SJCRH30 (cell line): ENCODE data around the gene ZNF84. TPM values are rescaled to one million over a fixed set of nuclear protein-coding genes. Genes with fewer than 3 reads are reported as not detected.

Experiments
- DNase-seq, 2 experiments: peaks; one replicate each; pipeline ENCODE4 v3.0.0-alpha.2; 2015 to 2020
- H3K27ac ChIP-seq: fragments of 250-450 bp; sonication (Bioruptor Pico); 2 replicates; pipeline ENCODE4 v1.5.1; 2020; ENCODE audit warnings: mild to moderate bottlenecking, moderate library complexity
- H3K27me3 ChIP-seq: fragments of 250-450 bp; sonication (Bioruptor Pico); 2 replicates; pipeline ENCODE4 v1.5.1; 2020; ENCODE audit warnings: mild to moderate bottlenecking, moderate library complexity
- H3K36me3 ChIP-seq: fragments of 250-450 bp; sonication (Bioruptor Pico); 2 replicates; pipeline ENCODE4 v1.5.1; 2020; ENCODE audit warnings: mild to moderate bottlenecking, moderate library complexity
- H3K4me1 ChIP-seq: fragments of 250-450 bp; sonication (Bioruptor Pico); 2 replicates; pipeline ENCODE4 v1.5.1; 2020; ENCODE audit warnings: mild to moderate bottlenecking, moderate library complexity
- H3K4me3 ChIP-seq: fragments of 250-450 bp; sonication (Bioruptor Pico); 2 replicates; pipeline ENCODE4 v1.5.1; 2020; ENCODE audit warnings: mild to moderate bottlenecking, moderate library complexity
- H3K9me3 ChIP-seq: fragments of 250-450 bp; sonication (Bioruptor Pico); replicated peaks from 2 replicates; pipeline ENCODE4 v1.5.1; 2020; ENCODE audit warnings: mild to moderate bottlenecking, moderate library complexity
- total RNA-seq: library from RNA; depleted of rRNA; stranded (reverse); fragments of >200 nt; shearing (Covaris generic); gene quantifications from 2 replicates; pipeline ENCODE4 v1.2.3, GENCODE V29; 2014; rRNA removed

ZNF84 gene
- total RNA-seq, result 25.3 and 32.6 TPM in 2 replicates

DNA sequence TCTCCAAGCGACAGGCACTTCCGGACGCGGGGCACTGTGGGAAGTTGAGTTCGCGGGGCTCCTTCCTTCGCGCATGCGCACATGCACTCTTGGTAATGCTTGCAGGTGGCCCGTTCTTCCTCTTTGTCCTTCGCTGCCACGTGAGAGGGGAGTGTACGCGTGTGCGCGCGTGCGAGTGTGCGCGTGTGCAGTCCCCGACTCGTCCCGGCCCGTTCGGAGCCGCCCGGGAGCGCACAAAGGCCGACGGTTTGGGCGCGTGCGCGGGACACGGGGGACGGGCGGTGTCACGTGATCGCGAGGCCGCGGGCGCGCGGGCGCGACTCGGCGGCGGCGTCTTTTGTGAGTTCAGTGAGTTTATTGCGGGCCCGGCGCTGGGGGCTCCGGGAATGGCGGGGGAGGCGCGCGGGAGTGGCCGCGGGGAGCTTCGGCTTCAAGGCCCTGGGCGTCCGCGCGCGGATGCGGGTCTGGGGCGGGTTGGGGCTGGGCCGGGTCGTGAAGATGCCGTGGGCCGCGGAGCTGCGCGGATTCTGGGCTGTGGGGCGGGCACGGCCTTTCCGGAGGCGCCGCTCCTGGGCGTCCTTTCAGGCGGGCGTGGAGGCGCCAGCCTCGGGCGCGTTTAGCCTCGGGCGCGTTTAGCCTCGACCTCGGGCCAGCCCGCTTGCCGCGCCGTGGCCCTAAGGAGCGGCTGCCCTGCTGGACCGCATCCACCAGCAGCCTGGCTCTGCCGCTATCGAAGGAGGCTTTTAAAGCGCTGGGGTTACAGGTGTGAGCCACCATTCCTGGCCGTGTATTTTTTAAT is at the start of gene ZNF84:
TSS of gene ZNF84 (plus strand) at position 303 of the 799 bp plus-strand sequence. CDS start 3,959 bp downstream, outside the sequence.
- H3K36me3 ChIP-seq, result peaks cover 24% of the 10 kb centered on the region
- peak within 1 kb of the TSS; percentile 79 for H3K4me3 ChIP-seq
- H3K27ac ChIP-seq, result peak within 1 kb of the TSS; percentile 80
- H3K4me1 ChIP-seq, result peaks cover 3% of the 10 kb centered on the region; the same call in 1 of the 2 replicates
- DNase-seq, result peak; percentile 95 to 98
- no peaks in the 10 kb centered on the region for H3K27me3 ChIP-seq
- peaks cover 30% of the 10 kb centered on the region for H3K9me3 ChIP-seq

- Histone ChIP-seq H3K9me3 (0 out of 2 replicates have a peak, but pooled peaks cover 3% of the 10 kb centered on the region), H3K27me3 (no peaks in the 10 kb centered on the region), H3K27ac (no peak overlapping the region), H3K4me1 (no peaks in the 10 kb centered on the region), H3K36me3 (no peaks in the 10 kb centered on the region), H3K4me3 (no peak overlapping the region)
- DNase-seq, result no peak
Measured at GRCh38 chr12:132998741-132999140, 38.6 kb upstream of the ZNF84 start.

- Histone ChIP-seq H3K36me3 (peaks cover 79% of the 10 kb centered on the region), H3K27me3 (no peaks in the 10 kb centered on the region), H3K4me1 (no peaks in the 10 kb centered on the region), H3K27ac (no peak overlapping the region), H3K4me3 (no peak overlapping the region), H3K9me3 (peaks cover 20% of the 10 kb centered on the region)
- DNase-seq, result no peak
Measured at GRCh38 chr12:133010657-133011297, 26.5 kb upstream of the ZNF84 start.

DNA sequence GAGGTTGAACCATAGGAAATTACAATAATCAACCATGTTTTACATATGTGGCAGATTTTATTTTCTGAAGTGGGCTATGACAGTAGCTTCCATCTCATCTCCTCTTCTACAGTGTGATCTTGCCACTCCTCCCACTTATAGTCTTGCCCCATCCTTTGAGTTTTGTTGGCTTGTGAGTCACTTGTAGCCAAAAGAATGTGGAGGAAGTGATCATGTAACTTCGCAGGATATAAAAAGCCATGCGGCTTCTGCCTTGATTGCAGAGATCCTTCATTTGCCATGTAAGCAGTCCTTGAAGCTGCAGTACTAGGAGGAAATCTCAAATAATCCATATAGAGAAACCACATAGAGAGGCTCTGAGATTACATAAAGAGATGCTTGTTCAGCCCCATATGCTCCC is 13.7 kb upstream of the ZNF84 start:
- Histone ChIP-seq H3K27ac (no peak overlapping the region), H3K4me3 (no peak overlapping the region)
- no peak for DNase-seq

GRCh38 chr12:133026996-133027395 is 10.3 kb upstream of the ZNF84 start:
- Histone ChIP-seq H3K27me3 (no peaks in the 10 kb centered on the region), H3K27ac (no peak overlapping the region), H3K4me3 (no peak overlapping the region), H3K4me1 (no peaks in the 10 kb centered on the region), H3K36me3 (no peaks in the 10 kb centered on the region), H3K9me3 (no peaks in the 10 kb centered on the region)
- no peak for DNase-seq

More for the DNA sequence above, 13.7 kb upstream of the ZNF84 start:
- no peaks in the 10 kb centered on the region; the same call in 1 of the 2 replicates for H3K9me3 ChIP-seq
- peaks cover 2% of the 10 kb centered on the region; the same call in 1 of the 2 replicates for H3K36me3 ChIP-seq
- no peaks in the 10 kb centered on the region for H3K27me3 ChIP-seq
- H3K4me1 ChIP-seq, result no peaks in the 10 kb centered on the region

DNA sequence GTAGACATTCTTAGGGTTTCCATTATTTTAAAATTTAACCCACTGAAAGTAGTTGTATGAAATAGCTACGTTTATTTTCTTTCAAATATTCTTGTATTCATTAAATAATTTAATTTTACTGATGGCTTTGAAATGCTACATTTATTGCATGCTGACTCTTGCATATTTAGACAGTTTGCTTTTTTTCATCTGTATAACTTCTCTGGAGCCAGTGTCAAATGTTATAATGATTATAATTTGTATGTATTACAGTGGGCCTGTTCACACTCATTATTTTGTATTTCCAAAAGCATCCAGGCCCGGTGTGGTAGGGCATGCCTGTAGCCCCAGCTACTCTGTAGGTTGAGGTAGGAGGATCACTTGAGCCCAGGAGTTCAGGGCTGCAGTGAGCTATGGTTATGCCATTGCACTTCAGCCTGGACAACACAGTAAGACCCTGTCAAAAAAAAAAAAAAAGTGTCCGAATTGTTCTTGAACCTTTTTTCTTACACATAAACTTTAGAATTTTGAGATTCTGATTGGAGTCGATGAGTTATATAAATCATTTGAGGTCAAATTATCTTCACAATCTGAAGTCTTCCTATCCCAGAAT is 905 bp downstream of the ZNF84 start:
- no peaks in the 10 kb centered on the region for H3K27me3 ChIP-seq

DNA sequence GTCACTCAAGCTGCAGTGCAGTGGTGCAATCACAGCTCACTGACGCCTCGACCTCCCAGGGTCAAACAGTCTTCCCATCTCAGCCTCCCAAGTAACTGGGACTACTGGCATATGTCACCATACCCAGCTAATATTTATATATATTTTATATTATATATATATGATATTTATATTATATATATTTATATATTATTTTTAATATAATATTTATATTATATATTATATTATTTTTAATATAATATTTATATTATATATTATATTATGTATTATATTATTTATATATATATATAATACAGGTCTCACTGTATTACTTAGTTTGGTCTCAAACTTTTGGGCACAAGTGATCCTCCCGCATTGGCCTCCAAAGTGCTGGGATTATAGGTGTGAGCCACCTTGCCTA is 9.4 kb downstream of the ZNF84 start:
- no peak overlapping the region for H3K4me3 ChIP-seq
- peaks cover 95% of the 10 kb centered on the region for H3K36me3 ChIP-seq
- no peaks in the 10 kb centered on the region for H3K4me1 ChIP-seq
- no peak overlapping the region for H3K27ac ChIP-seq
- peaks cover 25% of the 10 kb centered on the region for H3K9me3 ChIP-seq
- no peak for DNase-seq
- H3K27me3 ChIP-seq, result no peaks in the 10 kb centered on the region

More for the DNA sequence above, 905 bp downstream of the ZNF84 start:
- H3K4me1 ChIP-seq, result peaks cover 3% of the 10 kb centered on the region; the same call in 1 of the 2 replicates
- peaks cover 31% of the 10 kb centered on the region for H3K9me3 ChIP-seq
- H3K36me3 ChIP-seq, result peaks cover 32% of the 10 kb centered on the region
- peak overlapping the region; percentile 80; the same call in 1 of the 2 replicates for H3K27ac ChIP-seq
- H3K4me3 ChIP-seq, result peak overlapping the region; percentile 79
- no peak for DNase-seq

DNA sequence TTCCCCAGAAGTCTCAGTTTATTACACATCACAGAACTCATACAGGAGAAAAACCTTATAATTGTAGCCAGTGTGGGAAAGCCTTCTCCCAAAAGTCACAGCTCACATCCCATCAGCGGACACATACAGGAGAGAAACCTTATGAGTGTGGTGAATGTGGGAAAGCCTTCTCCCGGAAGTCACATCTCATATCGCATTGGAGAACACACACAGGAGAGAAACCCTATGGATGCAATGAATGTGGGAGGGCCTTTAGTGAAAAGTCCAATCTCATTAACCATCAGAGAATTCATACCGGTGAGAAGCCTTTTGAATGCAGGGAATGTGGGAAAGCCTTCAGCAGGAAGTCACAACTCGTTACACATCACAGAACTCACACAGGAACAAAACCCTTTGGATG is 20.1 kb downstream of the ZNF84 start:
- no peaks in the 10 kb centered on the region for H3K4me1 ChIP-seq

DNA sequence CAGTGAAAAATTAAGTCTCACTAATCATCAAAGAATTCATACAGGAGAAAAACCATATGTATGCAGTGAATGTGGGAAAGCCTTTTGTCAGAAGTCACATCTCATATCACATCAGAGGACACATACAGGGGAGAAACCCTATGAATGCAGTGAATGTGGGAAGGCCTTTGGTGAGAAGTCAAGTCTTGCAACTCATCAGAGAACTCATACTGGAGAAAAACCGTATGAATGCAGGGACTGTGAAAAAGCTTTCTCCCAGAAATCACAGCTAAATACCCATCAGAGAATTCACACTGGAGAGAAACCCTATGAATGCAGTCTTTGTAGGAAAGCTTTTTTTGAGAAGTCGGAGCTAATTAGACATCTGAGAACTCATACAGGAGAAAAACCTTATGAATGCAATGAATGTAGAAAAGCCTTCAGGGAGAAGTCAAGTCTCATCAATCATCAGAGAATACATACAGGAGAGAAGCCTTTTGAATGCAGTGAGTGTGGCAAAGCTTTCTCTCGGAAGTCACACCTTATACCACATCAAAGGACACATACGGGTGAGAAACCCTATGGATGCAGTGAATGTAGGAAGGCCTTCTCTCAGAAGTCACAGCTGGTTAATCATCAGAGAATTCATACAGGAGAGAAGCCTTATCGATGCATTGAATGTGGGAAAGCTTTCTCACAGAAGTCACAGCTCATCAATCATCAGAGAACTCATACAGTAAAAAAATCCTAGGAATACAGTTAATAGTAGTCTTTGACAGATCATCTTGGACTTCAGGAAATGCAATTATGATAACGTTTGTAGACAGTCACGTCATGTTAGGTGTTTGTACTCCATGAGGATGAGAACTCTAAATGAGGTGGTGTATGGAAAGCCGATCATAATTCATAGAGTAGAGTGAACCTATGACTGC is 21.1 kb downstream of the ZNF84 start:
- DNase-seq, result peak in 1 of 2 experiments; percentile 31
- no peaks in the 10 kb centered on the region for H3K27me3 ChIP-seq
- peaks cover 51% of the 10 kb centered on the region for H3K36me3 ChIP-seq
- H3K9me3 ChIP-seq, result peaks cover 66% of the 10 kb centered on the region
- no peaks in the 10 kb centered on the region for H3K4me1 ChIP-seq
- H3K4me3 ChIP-seq, result no peak overlapping the region
- H3K27ac ChIP-seq, result no peak overlapping the region

More for the DNA sequence above, 20.1 kb downstream of the ZNF84 start:
- peak in 1 of 2 experiments; percentile 9 for DNase-seq
- Histone ChIP-seq H3K9me3 (peaks cover 61% of the 10 kb centered on the region), H3K36me3 (peaks cover 61% of the 10 kb centered on the region), H3K27ac (no peak overlapping the region), H3K4me3 (no peak overlapping the region), H3K27me3 (no peaks in the 10 kb centered on the region)

GRCh38 chr12:133061954-133062353 is 24.6 kb downstream of the ZNF84 start:
- no peak overlapping the region for H3K27ac ChIP-seq
- DNase-seq, result no peak
- H3K27me3 ChIP-seq, result no peaks in the 10 kb centered on the region
- H3K36me3 ChIP-seq, result peaks cover 27% of the 10 kb centered on the region
- H3K4me1 ChIP-seq, result no peaks in the 10 kb centered on the region
- H3K4me3 ChIP-seq, result no peak overlapping the region
- H3K9me3 ChIP-seq, result peaks cover 67% of the 10 kb centered on the region

- Histone ChIP-seq H3K27me3 (no peaks in the 10 kb centered on the region), H3K9me3 (peaks cover 51% of the 10 kb centered on the region), H3K27ac (no peak overlapping the region), H3K36me3 (peaks cover 15% of the 10 kb centered on the region), H3K4me1 (no peaks in the 10 kb centered on the region), H3K4me3 (no peak overlapping the region)
- DNase-seq, result no peak
Measured at GRCh38 chr12:133063556-133063955, 26.2 kb downstream of the ZNF84 start.

DNA sequence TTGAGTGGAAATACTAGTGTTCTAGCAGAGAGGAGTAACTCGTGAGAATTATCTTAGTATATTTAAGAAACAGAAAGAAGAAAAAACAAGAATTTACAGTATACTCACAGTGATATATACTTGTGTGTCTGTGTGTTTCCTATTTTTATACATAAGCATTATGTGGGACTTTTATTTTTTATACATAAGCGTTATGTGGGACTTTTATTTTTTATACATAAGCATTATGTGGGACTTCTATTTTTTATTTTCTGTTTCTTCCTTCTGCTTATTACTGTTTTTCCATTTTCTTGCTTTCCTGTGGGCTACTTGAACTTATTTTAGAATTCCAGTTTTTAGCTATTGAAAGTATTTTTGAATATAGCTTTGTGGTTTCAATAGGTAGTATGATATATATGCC is 36.5 kb downstream of the ZNF84 start:
- Histone ChIP-seq H3K9me3 (0 out of 2 replicates have a peak, but pooled peaks cover 3% of the 10 kb centered on the region), H3K4me3 (no peak overlapping the region)

DNA sequence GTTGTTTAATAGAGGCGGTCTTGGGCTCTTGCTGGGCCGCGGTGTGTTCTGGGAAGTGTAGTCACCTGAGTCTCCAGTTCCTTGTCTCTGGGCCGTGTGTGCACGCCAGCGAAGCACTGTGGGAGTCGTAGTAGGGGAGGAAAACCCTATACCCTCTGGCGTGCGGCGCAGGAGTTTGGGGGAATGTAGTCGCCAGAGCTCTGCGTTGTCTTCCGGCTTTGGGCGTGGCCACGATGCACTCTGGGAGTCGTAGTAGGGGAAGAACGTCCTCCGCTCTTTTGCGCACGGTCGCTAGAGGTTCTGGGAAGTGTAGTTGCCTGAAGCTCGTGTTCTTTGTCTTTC is 42.7 kb downstream of the ZNF84 start:
- peaks cover 21% of the 10 kb centered on the region for H3K9me3 ChIP-seq
- no peaks in the 10 kb centered on the region for H3K27me3 ChIP-seq
- DNase-seq, result peak; percentile 89 to 92
- no peaks in the 10 kb centered on the region for H3K4me1 ChIP-seq
- peaks cover 14% of the 10 kb centered on the region for H3K36me3 ChIP-seq
- H3K4me3 ChIP-seq, result peak overlapping the region; percentile 66
- peak overlapping the region; percentile 96 for H3K27ac ChIP-seq

More for the DNA sequence above, 36.5 kb downstream of the ZNF84 start:
- H3K4me1 ChIP-seq, result no peaks in the 10 kb centered on the region
- H3K36me3 ChIP-seq, result no peaks in the 10 kb centered on the region
- H3K27me3 ChIP-seq, result no peaks in the 10 kb centered on the region
- no peak overlapping the region for H3K27ac ChIP-seq
- DNase-seq, result no peak
